Measurements from ENCODE around the gene TUNAR. TPM values are rescaled to one million over a fixed set of nuclear protein-coding genes. Genes with fewer than 3 reads are reported as not detected.

TUNAR gene
- total RNA-seq, 4 donors from 2014 or later = 0.10 TPM; not detected in 3

GRCh38 chr14:95875831-95876760 lies 536 bp upstream of the TUNAR start:
- no peak for TF ChIP-seq CTCF (IDR thresholded peaks at IDR 0.05)
- TF ChIP-seq POLR2A (IDR thresholded peaks at IDR 0.05) = no peak
- peak in 1 of 2 donors; percentile 52 for DNase-seq (ENCODE audit: low spot score in 2 of 2)
- no peak overlapping the region for H3K4me3 ChIP-seq (ENCODE audit: low read depth, poor library complexity, severe bottlenecking)
- intact Hi-C loops (cut with DNase I; ENCODE audit: low total_unique reads) = no loop called here
- WGBS, 2 donors = 1 to 2% methylated on average over 32 to 38 of the region's 103 CpGs

GRCh38 chr14:95877633-95878032 lies 1.0 kb downstream of the TUNAR start:
- intact Hi-C loops (cut with DNase I; ENCODE audit: low total_unique reads) = no loop called here
- H3K4me3 ChIP-seq (ENCODE audit: low read depth, poor library complexity, severe bottlenecking) = no peak overlapping the region
- no peak for TF ChIP-seq CTCF (IDR thresholded peaks at IDR 0.05)
- no peak for TF ChIP-seq POLR2A (IDR thresholded peaks at IDR 0.05)
- WGBS, 2 donors = 81 to 84% methylated on average over 4 of the region's 4 CpGs
- DNase-seq (ENCODE audit: low spot score in 2 of 2) = no peak

GRCh38 chr14:95884377-95884776 lies 7.7 kb downstream of the TUNAR start:
- no peak overlapping the region for H3K4me3 ChIP-seq (ENCODE audit: low read depth, poor library complexity, severe bottlenecking)
- intact Hi-C loops (cut with DNase I; ENCODE audit: low total_unique reads) = no loop called here
- WGBS, 2 donors = 58 to 64% methylated on average over 3 of the region's 3 CpGs
- DNase-seq (ENCODE audit: low spot score in 2 of 2) = no peak
- no peak for TF ChIP-seq CTCF (IDR thresholded peaks at IDR 0.05)
- no peak for TF ChIP-seq POLR2A (IDR thresholded peaks at IDR 0.05)

GRCh38 chr14:95885278-95885677 lies 8.6 kb downstream of the TUNAR start:
- no peak overlapping the region for H3K4me3 ChIP-seq (ENCODE audit: low read depth, poor library complexity, severe bottlenecking)
- TF ChIP-seq POLR2A (IDR thresholded peaks at IDR 0.05) = no peak
- no peak for TF ChIP-seq CTCF (IDR thresholded peaks at IDR 0.05)

GRCh38 chr14:95885866-95886265 lies 9.2 kb downstream of the TUNAR start:
- DNase-seq (ENCODE audit: low spot score in 2 of 2) = no peak
- no peak for TF ChIP-seq POLR2A (IDR thresholded peaks at IDR 0.05)
- no peak for TF ChIP-seq CTCF (IDR thresholded peaks at IDR 0.05)
- no peak overlapping the region for H3K4me3 ChIP-seq (ENCODE audit: low read depth, poor library complexity, severe bottlenecking)
- intact Hi-C loops (cut with DNase I; ENCODE audit: low total_unique reads) = no loop called here
- 66 to 72% methylated on average over 7 of the region's 7 CpGs for WGBS, 2 donors

More at GRCh38 chr14:95885278-95885677, 8.6 kb downstream of the TUNAR start:
- no peak for DNase-seq (ENCODE audit: low spot score in 2 of 2)
- intact Hi-C loops (cut with DNase I; ENCODE audit: low total_unique reads) = no loop called here
- WGBS, 2 donors = 40% methylated on average over 7 of the region's 7 CpGs
